CD4-positive, alpha-beta T cell treated with Interleukin-10 for 1 hour (primary cell): Measurements from ENCODE around the gene EFHC2.
"Not testable (repeated sequence)": the region's sequence is repeated elsewhere in the genome, so short reads cannot be mapped to it uniquely, and the experiment has no call there.

ENCODE experiments used
- DNase-seq: peaks from one replicate; pipeline ENCODE4 v3.0.0-alpha.2; 2020

Gene EFHC2

GRCh38 chrX:44227991-44228390 is 115.5 kb downstream of the EFHC2 start:
- no peak for DNase-seq

- DNase-seq, result no peak
Observed at GRCh38 chrX:44225667-44226066, 117.8 kb downstream of the EFHC2 start.

DNA sequence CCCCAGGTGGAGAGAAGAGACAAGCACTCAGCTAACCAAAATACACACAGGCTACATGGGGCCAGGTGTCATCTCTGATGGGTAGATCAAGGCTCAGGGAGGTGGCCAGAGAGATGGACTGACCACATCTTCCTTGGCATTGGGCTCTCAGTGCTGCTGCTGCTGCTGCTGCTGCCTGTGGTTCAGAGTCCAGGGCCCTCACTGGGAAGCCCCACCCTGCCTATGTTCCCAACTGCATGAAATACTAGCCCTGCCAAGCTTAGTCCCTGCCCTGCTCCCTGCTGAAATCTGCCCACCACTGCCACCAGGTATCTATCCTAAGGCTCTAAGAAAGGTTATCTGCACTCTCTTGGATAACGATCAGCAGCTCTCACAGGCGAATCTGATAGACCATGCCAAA is 118.7 kb downstream of the EFHC2 start:
- DNase-seq, result no peak

DNA sequence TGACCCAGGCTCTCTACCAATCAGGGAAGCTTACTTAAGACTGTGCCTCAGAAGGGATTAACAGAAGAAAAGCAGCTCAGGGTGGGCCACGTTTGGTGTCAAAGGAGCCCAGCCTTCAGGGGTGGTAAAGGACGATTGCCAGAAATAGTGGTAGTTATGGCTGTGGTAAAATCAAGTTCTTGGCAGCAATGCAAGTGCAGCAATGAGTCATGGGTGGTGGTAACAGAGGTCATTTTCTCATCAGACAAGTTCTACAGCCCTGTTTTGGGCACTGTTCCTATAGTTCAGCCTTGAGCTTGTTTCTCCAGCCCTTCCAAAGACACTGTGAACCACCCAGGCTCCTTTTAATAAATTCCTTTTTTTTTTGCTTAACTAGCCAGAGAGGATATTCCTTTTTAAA is 120.3 kb downstream of the EFHC2 start:
- DNase-seq, result no peak

- DNase-seq, result no peak
Observed at GRCh38 chrX:44218465-44218864, 125.0 kb downstream of the EFHC2 start.

- no peak for DNase-seq
Observed at GRCh38 chrX:44216171-44216570, 127.3 kb downstream of the EFHC2 start.

DNA sequence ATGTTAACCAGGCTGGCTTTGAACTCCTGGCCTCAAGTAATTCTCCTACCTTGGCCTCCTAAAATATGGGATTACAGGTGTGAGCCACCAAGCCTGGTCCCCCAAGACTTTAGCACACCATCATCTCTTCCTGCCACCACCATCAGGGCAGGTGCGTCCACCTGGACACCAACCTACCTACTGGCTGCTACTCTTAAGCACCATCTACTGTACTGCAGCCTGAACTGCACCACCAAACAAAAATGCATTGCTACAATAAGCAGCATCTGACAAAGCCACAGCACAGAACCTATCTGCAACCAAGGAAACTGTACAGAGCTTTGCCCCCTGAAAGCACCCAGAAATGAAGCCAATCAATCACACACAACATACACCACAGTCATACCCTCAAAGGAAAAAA is 139.7 kb downstream of the EFHC2 start:
- no peak for DNase-seq

DNA sequence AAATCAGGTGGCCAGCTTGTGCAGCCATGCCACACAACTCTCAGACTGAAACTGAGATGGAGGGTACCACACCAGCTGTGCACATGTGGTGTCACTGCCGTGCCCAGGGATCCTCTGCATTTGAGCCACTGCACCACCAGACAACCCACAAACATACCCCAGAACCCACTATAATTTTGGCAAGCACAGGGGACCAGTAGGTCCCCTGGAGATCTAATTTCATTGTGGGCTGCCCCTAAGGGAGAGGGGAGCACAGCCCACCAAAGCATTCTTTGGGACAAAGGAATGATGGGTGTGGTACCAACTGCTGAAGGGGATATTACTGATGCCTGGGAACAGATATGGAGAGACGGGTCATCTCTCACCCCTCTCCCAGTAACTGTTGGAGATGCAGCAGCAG is 140.9 kb downstream of the EFHC2 start:
- no peak for DNase-seq

GRCh38 chrX:44189116-44189515 is 154.4 kb downstream of the EFHC2 start:
- DNase-seq, result no peak

GRCh38 chrX:44187915-44188314 is 155.6 kb downstream of the EFHC2 start:
- DNase-seq, result not testable (repeated sequence)

DNA sequence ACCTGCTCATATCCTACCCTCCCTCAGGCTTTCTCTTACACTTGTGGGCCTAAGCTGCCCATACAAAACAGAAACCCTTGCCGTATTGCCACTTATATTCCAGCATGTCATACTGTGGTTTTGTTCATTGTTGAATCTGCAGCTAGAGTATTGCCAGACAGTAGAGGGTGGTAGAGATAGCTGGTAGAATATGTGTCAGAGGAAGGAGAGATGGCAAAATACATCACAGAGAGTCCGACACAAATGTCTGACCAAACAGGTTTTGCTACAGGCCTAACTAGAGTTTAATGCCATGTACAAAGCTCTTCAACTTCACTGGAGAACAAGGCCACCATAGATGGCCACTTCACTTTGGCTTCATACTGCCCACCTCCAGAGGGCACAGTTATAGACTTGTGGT is 160.1 kb downstream of the EFHC2 start:
- DNase-seq, result no peak

DNA sequence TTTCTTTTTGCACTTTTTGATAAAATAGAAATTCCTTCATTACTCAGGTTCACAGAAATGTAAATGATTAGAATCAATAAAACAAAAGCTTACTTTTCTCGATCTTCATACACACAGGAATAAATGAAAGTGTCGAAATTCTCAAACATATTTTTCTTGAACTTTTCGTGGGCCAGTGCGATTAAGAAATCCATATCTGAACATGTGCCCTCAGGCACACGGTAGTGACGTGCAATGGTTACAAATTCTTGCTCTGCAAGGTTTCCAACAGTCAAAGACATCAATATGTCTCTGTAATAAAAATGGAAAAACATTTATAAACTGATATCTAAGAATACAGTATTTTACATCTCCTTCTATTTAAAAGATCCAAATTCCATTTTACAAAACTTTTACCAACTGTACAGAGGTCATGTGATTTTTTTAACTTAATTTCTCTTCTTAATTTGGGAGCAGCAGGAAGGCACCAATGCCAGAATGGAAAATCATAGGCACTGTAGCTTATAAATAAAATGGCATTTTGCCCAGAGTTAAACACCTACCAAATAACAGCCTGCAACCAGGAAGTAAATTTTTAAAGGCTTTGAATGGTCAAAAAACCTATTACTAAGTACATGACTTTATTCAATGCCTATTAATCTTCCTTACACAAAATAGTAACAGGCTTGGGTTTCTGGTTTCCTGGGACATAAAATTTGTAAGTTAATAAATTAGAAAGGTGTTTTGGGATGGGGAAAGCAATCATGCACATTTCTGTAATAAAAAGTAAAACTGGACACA is 165.0 kb downstream of the EFHC2 start:
- DNase-seq, result no peak

DNA sequence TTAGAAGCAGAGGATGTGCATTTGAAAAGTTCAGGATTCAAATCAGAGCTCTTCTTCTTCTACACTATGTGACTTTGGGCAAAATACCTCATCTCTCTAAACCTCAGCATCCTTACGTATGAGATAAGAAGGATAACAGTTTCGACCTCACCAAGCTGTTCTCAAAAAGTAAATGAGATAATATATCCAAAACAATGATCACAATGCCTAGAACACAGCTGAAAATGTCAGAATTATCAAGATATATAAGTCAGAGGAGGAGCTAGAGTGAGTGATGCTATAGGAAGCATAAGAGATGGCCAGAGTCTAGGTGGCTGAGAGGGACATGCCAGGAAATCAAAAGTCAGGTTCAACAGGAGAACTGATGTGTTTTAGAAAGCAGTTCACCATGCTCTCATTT is 168.0 kb downstream of the EFHC2 start:
- DNase-seq, result no peak

- no peak for DNase-seq
Observed at GRCh38 chrX:44174061-44174460, 169.4 kb downstream of the EFHC2 start.

DNA sequence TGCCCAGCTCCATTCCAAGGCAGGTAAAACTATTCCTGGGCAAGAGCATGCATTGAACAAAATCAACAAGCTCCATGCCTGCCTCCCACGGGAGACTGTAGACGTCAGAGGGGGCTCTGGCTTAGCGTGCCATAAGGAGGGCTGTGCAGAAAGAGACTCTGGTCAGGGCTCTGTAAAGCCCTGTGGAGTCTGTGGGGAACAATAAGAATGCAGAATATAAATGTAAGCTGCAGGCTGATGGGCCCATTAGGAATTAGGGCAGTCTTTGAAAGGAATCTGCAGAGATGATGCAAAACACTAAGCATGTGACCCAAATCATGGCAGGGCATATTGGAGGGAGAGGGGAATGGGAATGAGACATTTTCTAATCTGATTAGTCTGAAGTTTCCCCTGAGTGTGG is 170.3 kb downstream of the EFHC2 start:
- DNase-seq, result no peak

DNA sequence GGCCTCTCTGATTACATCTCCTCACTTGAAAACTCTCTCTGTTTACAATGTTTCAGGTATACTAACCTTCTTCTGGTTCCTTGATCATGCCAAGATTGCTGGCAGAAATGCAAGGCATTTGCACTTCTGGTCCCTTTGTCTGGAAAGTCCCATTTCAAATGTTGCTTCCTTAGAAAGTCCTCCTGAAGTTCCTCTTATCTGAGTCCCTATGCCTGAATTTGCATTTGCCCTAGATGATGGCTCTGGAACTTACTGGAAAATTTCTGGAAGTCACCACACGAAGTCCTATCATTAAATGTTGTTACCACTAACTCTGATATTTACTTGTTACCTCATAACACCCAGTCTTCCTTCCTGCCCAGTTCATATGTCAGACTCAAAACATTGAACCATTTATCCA is 176.4 kb downstream of the EFHC2 start:
- DNase-seq, result no peak

GRCh38 chrX:44162964-44163475 is 180.5 kb downstream of the EFHC2 start:
- DNase-seq, result no peak

DNA sequence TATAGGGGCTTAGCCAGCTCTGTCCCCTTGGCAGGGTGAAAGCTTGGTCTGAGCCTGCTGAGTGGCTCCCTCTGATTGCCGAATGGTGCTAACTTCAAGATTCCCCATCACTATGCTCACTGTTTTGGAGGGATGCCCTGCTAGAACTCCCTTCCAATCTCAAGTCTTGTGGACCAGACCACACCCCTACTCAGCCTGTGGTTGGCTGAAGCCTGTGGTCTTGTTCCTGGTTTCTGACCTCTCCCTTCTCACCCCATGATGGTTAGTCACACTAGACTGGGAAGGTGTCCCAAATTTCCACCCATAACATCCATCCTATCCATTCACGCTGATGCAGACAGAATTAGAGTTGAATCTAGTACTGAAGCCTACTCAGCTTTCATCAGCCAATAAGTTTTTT is 185.6 kb downstream of the EFHC2 start:
- no peak for DNase-seq

- no peak for DNase-seq
Observed at GRCh38 chrX:44157283-44157682, 186.2 kb downstream of the EFHC2 start.

DNA sequence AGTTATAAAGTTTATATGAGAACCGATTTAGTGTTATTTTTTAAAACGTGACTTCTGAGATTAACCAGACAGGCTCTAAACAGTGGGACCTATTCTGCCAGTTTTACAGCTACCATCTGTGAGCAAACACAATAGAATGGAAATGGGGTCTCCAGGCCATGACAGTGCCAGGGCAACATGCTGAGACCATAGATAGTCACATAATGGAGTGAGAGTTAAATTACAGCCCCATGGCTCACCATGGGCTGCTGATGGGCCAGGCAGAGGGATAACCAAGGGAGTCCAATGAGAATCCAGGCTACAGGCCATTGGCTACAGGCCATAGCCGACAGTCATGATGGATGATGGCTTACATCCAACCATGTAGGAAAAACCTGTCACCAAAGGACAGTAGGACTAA is 186.7 kb downstream of the EFHC2 start:
- DNase-seq, result no peak

DNA sequence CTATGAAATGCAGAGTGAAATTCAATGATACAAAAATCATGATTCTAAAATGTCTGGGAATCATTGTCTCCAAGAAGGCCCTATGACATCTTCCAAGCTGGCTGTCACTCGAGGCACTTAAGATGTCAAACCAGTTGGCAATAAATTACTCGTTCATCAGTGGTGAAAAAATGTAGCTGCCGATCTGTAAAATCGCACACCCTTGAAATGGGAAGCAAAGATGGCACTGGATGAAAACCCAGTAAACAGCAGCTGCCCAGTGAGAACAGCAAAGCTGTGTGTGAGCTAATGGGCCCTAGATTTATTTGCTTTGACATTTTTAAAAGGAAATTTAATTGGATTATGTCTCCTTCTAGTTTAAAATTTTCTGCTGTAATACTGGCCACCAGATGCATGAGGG is 188.3 kb downstream of the EFHC2 start:
- no peak for DNase-seq

DNA sequence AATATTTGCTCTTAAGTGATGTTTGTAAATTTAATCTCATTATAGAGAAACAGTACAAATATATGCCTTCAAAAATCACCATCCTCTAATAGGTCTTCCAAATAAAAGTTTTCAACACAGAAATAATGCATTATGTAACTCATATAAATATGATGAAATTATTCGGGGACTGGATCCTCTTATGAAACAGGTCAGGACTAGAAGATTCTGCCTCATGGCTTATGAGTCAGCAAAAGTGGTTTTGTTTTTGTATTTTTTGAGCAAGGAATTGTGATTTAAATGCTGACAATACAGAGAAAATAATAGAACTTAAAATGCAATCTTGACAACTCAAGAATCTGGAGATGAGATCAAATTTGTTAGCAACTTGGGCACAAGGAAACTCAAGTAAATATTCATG is 190.6 kb downstream of the EFHC2 start:
- DNase-seq, result no peak

DNA sequence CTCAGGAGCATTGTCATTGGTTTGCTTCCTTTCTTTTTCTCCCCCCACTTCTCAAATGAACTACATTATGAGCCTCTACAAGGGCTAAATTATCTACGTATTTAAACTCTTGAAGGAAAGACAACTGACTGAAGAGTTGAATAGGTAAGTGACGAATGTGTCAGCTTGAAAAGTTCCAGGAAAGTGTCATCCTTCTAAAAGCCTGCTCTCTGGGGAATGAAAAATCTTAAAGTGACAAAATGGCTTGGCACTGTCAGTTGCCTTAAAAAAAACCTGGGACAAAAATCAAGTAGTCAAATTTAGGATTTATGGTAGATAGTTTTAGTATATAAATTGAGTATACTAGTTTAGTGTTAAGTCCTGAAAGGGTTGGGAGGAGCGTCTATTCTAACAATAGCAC is 196.3 kb downstream of the EFHC2 start:
- no peak for DNase-seq

- no peak for DNase-seq
Observed at GRCh38 chrX:44144177-44144945, 199.1 kb downstream of the EFHC2 start.
